Astrocyte (in vitro differentiated cells and primary cell): ENCODE measurements around the gene CDKN2AIP. TPM values are rescaled to one million over a fixed set of nuclear protein-coding genes. Genes with fewer than 3 reads are reported as not detected.

Experiments
- DNase-seq: peaks from one replicate; pipeline ENCODE4 v3.0.0-alpha.2; 2010; ENCODE audit warnings: low read depth
- FAIRE-seq: peaks from 2 replicates; lab custom pipeline; 2011; peaks lifted over from hg19 to GRCh38; lab: Jason Lieb, UNC
- H2AFZ ChIP-seq: 2 replicates; pipeline ENCODE4 v1.6.0; 2012; ENCODE audit warnings: low read depth, low read length, inconsistent platforms
- H3K27ac ChIP-seq: 2 replicates; pipeline ENCODE4 v1.5.1; 2011; ENCODE audit warnings: low read depth, low read length, inconsistent platforms
- H3K27me3 ChIP-seq: 2 replicates; pipeline ENCODE4 v1.6.0; 2011; ENCODE audit warnings: low read length, inconsistent platforms; ENCODE audit not compliant: insufficient read depth
- H3K36me3 ChIP-seq: 2 replicates; pipeline ENCODE4 v1.5.1; 2011; ENCODE audit warnings: low read length, inconsistent platforms; ENCODE audit not compliant: insufficient read depth
- H3K4me1 ChIP-seq: 2 replicates; pipeline ENCODE4 v1.5.1; 2011; ENCODE audit warnings: low read length, inconsistent platforms; ENCODE audit not compliant: insufficient read depth
- H3K4me2 ChIP-seq: 2 replicates; pipeline ENCODE4 v1.6.0; 2012; ENCODE audit warnings: low read length, inconsistent platforms
- H3K4me3 ChIP-seq: 2 replicates; pipeline ENCODE4 v1.5.1; 2011; ENCODE audit warnings: low read depth, mild to moderate bottlenecking, low read length, inconsistent platforms; ENCODE audit not compliant: insufficient read depth
- H3K79me2 ChIP-seq: 2 replicates; pipeline ENCODE4 v1.6.0; 2012; ENCODE audit warnings: mild to moderate bottlenecking, low read length, inconsistent platforms; ENCODE audit not compliant: insufficient read depth
- H3K9ac ChIP-seq: 2 replicates; pipeline ENCODE4 v1.6.0; 2012; ENCODE audit warnings: mild to moderate bottlenecking, low read length, inconsistent platforms
- H3K9me3 ChIP-seq: 2 replicates; pipeline ENCODE4 v1.5.1; 2012; ENCODE audit warnings: low read depth, mild to moderate bottlenecking, low read length, inconsistent platforms; ENCODE audit not compliant: insufficient read depth
- H4K20me1 ChIP-seq: 2 replicates; pipeline ENCODE4 v1.6.0; 2012; ENCODE audit warnings: low read length, inconsistent platforms; ENCODE audit not compliant: insufficient read depth
- H3K27ac Mint-ChIP-seq: one replicate; pipeline ENCODE4 v1.8.0; 2021; ENCODE audit warnings: mild to moderate bottlenecking, mixed read lengths; ENCODE audit not compliant: unreplicated experiment
- H3K27me3 Mint-ChIP-seq: one replicate; pipeline ENCODE4 v1.8.0; 2021; ENCODE audit warnings: low read depth, mixed read lengths; ENCODE audit not compliant: unreplicated experiment
- H3K36me3 Mint-ChIP-seq: one replicate; pipeline ENCODE4 v1.8.0; 2021; ENCODE audit warnings: low read depth, mixed read lengths; ENCODE audit not compliant: unreplicated experiment
- H3K4me1 Mint-ChIP-seq: one replicate; pipeline ENCODE4 v1.8.0; 2021; ENCODE audit warnings: low read depth, mixed read lengths; ENCODE audit not compliant: unreplicated experiment
- H3K4me3 Mint-ChIP-seq: one replicate; pipeline ENCODE4 v1.8.0; 2021; ENCODE audit warnings: mild to moderate bottlenecking, moderate library complexity, mixed read lengths; ENCODE audit not compliant: unreplicated experiment
- H3K9me3 Mint-ChIP-seq: one replicate; pipeline ENCODE4 v1.8.0; 2021; ENCODE audit warnings: mild to moderate bottlenecking, mixed read lengths; ENCODE audit not compliant: unreplicated experiment
- CTCF ChIP-seq: IDR thresholded peaks from 2 replicates; pipeline ENCODE4 v1.5.1; 2011; ENCODE audit warnings: low read depth, mild to moderate bottlenecking, inconsistent platforms, low read length, moderate library complexity; ENCODE audit not compliant: insufficient read depth
- EZH2 ChIP-seq: IDR thresholded peaks from 2 replicates; pipeline ENCODE4 v1.6.1; 2012; ENCODE audit warnings: mild to moderate bottlenecking, low read length, inconsistent platforms; ENCODE audit not compliant: insufficient read depth
- total RNA-seq: library from RNA; stranded (reverse); gene quantifications from 2 replicates; pipeline ENCODE4 v1.2.1, GENCODE V29; 2021

The CDKN2AIP gene
- total RNA-seq, 1 donor from 2014 or later: 11.6 TPM

- H3K4me1 Mint-ChIP-seq: no peaks in the 10 kb centered on the region
- H3K79me2 ChIP-seq: no peaks in the 10 kb centered on the region
- H3K36me3 Mint-ChIP-seq: no peaks in the 10 kb centered on the region
- H3K9me3 Mint-ChIP-seq: no peaks in the 10 kb centered on the region
- no peak overlapping the region for H2AFZ ChIP-seq
- DNase-seq: no peak
- no peaks in the 10 kb centered on the region for H4K20me1 ChIP-seq
- H3K4me2 ChIP-seq: no peak overlapping the region
- no peak for TF ChIP-seq CTCF
- TF ChIP-seq EZH2: no peak
- no peak for FAIRE-seq
- H3K4me3 Mint-ChIP-seq: no peak overlapping the region
- no peaks in the 10 kb centered on the region for H3K9me3 ChIP-seq
- H3K4me1 ChIP-seq: no peaks in the 10 kb centered on the region
- peaks cover 26% of the 10 kb centered on the region for H3K27me3 Mint-ChIP-seq
- H3K36me3 ChIP-seq: no peaks in the 10 kb centered on the region
- no peak overlapping the region for H3K9ac ChIP-seq
- no peak overlapping the region for H3K27ac Mint-ChIP-seq
- H3K27ac ChIP-seq: no peak overlapping the region
- H3K4me3 ChIP-seq: no peak overlapping the region
- H3K27me3 ChIP-seq: no peaks in the 10 kb centered on the region
Observed at GRCh38 chr4:183412821-183413220, 31.6 kb upstream of the CDKN2AIP start.

- Histone ChIP-seq H3K27ac (no peak overlapping the region), H3K4me1 (no peaks in the 10 kb centered on the region), H3K9me3 (no peaks in the 10 kb centered on the region), H4K20me1 (no peaks in the 10 kb centered on the region), H3K79me2 (no peaks in the 10 kb centered on the region), H3K4me3 (no peak overlapping the region), H3K27me3 (no peaks in the 10 kb centered on the region), H3K36me3 (no peaks in the 10 kb centered on the region), H2AFZ (peak overlapping the region; percentile 26), H3K4me2 (no peak overlapping the region), H3K9ac (no peak overlapping the region)
- FAIRE-seq (no peak), DNase-seq (no peak)
- no peaks in the 10 kb centered on the region for H3K36me3 Mint-ChIP-seq
- no peaks in the 10 kb centered on the region for H3K9me3 Mint-ChIP-seq
- no peak overlapping the region for H3K27ac Mint-ChIP-seq
- H3K4me3 Mint-ChIP-seq: no peak overlapping the region
- TF ChIP-seq CTCF (no peak), EZH2 (no peak)
- H3K27me3 Mint-ChIP-seq: peaks cover 24% of the 10 kb centered on the region
- no peaks in the 10 kb centered on the region for H3K4me1 Mint-ChIP-seq
Observed at GRCh38 chr4:183413234-183414200, 30.9 kb upstream of the CDKN2AIP start.
